ENCODE measurements around the gene SCGB1D1.

The SCGB1D1 gene

GRCh38 chr11:62190011-62190410, at the start of gene SCGB1D1:
SCGB1D1 (plus strand) TSS chr11:62190216; CDS start chr11:62190285, 69 bp downstream.
- H3K27ac ChIP-seq, result no peak within 1 kb of the TSS
- H3K27me3 ChIP-seq (ENCODE audit: control insufficient read depth, insufficient read depth, low read length), result no peaks in the 10 kb centered on the region
- no peak for TF ChIP-seq CTCF (IDR thresholded peaks at IDR 0.05)
- H2AFZ ChIP-seq, result no peak within 1 kb of the TSS
- no peak within 1 kb of the TSS for H3K9ac ChIP-seq
- no peaks in the 10 kb centered on the region for H3K9me3 ChIP-seq (ENCODE audit: control insufficient read depth, low read length)
- no peaks in the 10 kb centered on the region for H3K4me1 ChIP-seq
- no peak within 1 kb of the TSS for H3K4me2 ChIP-seq (ENCODE audit: low read length)
- H3K36me3 ChIP-seq (ENCODE audit: control insufficient read depth, insufficient read depth, low read length), result no peaks in the 10 kb centered on the region
- no peak within 1 kb of the TSS for H3K4me3 ChIP-seq (ENCODE audit: low read depth, low read length)
- no peaks in the 10 kb centered on the region for H3K79me2 ChIP-seq

GRCh38 chr11:62140304-62141110, 49.5 kb upstream of the SCGB1D1 start:
- H3K4me1 ChIP-seq, result no peaks in the 10 kb centered on the region
- no peak overlapping the region for H2AFZ ChIP-seq
- H3K79me2 ChIP-seq, result no peaks in the 10 kb centered on the region
- H3K4me3 ChIP-seq (ENCODE audit: low read depth, low read length), result no peak overlapping the region
- no peaks in the 10 kb centered on the region for H3K36me3 ChIP-seq (ENCODE audit: control insufficient read depth, insufficient read depth, low read length)
- H3K9ac ChIP-seq, result no peak overlapping the region
- no peaks in the 10 kb centered on the region for H3K27me3 ChIP-seq (ENCODE audit: control insufficient read depth, insufficient read depth, low read length)
- no peaks in the 10 kb centered on the region for H3K9me3 ChIP-seq (ENCODE audit: control insufficient read depth, low read length)
- H3K4me2 ChIP-seq (ENCODE audit: low read length), result no peak overlapping the region
- TF ChIP-seq CTCF (IDR thresholded peaks at IDR 0.05), result no peak
- H3K27ac ChIP-seq, result no peak overlapping the region

GRCh38 chr11:62141111-62142042, 48.6 kb upstream of the SCGB1D1 start:
- Histone ChIP-seq H3K4me2 (ENCODE audit: low read length) (no peak overlapping the region), H3K4me1 (no peaks in the 10 kb centered on the region), H3K4me3 (ENCODE audit: low read depth, low read length) (no peak overlapping the region), H3K27ac (no peak overlapping the region), H3K79me2 (no peaks in the 10 kb centered on the region), H2AFZ (no peak overlapping the region), H3K27me3 (ENCODE audit: control insufficient read depth, insufficient read depth, low read length) (no peaks in the 10 kb centered on the region), H3K36me3 (ENCODE audit: control insufficient read depth, insufficient read depth, low read length) (no peaks in the 10 kb centered on the region), H3K9me3 (ENCODE audit: control insufficient read depth, low read length) (no peaks in the 10 kb centered on the region), H3K9ac (no peak overlapping the region)
- TF ChIP-seq CTCF (IDR thresholded peaks at IDR 0.05), result no peak

GRCh38 chr11:62142043-62142375, 48.0 kb upstream of the SCGB1D1 start:
- TF ChIP-seq CTCF (IDR thresholded peaks at IDR 0.05), result no peak
- no peak overlapping the region for H3K27ac ChIP-seq
- H3K36me3 ChIP-seq (ENCODE audit: control insufficient read depth, insufficient read depth, low read length), result no peaks in the 10 kb centered on the region
- no peak overlapping the region for H3K4me2 ChIP-seq (ENCODE audit: low read length)
- H3K27me3 ChIP-seq (ENCODE audit: control insufficient read depth, insufficient read depth, low read length), result no peaks in the 10 kb centered on the region
- no peak overlapping the region for H2AFZ ChIP-seq
- no peak overlapping the region for H3K4me3 ChIP-seq (ENCODE audit: low read depth, low read length)
- no peak overlapping the region for H3K9ac ChIP-seq
- H3K4me1 ChIP-seq, result no peaks in the 10 kb centered on the region
- H3K79me2 ChIP-seq, result no peaks in the 10 kb centered on the region
- no peaks in the 10 kb centered on the region for H3K9me3 ChIP-seq (ENCODE audit: control insufficient read depth, low read length)

All from parathyroid adenoma (tissue), 2 donors.